ENCODE data around the gene CYTH3.
A peak's percentile ranks its signal among the peaks of the same experiment; 100 is the strongest.
"Not testable (repeated sequence)": the region's sequence is repeated elsewhere in the genome, so short reads cannot be mapped to it uniquely, and the experiment has no call there.

Gene CYTH3

GRCh38 chr7:6229284-6229683 is 43.1 kb downstream of the CYTH3 start:
- DNase-seq (ENCODE audit: low read depth in 2 of 2) = not testable (repeated sequence)

GRCh38 chr7:6228361-6229229 is 43.8 kb downstream of the CYTH3 start:
- no peak for DNase-seq (ENCODE audit: low read depth in 2 of 2)

DNA sequence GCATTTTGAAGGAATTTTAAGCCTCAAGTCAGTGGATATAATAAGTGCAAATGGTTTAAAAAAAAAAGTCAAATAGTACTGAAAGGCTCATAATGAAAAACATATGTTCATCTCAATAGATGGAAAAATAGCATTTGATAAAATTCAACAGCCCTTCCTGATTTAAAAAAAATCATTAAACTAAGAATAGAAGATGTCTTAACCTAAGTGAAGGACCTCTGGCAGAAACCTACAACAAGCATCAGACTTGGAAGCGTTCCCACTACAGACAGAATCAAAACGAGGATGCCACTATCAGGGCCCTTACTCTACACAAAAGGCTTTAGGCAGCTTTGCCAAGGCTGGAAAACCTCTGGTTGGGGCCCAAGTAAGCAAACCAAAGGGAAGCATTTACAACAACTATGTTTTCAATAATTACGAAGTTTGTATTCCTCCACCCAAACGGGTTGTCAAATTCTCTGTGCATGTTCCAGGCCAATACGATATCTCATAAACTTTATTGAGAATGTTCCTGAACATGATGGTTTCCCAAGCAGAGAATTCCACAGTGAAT is 45.1 kb downstream of the CYTH3 start:
- no peak for DNase-seq (ENCODE audit: low read depth in 2 of 2)

- no peak for DNase-seq (ENCODE audit: low read depth in 2 of 2)
These were observed 46.1 kb downstream of the CYTH3 start for GRCh38 chr7:6226194-6226799.

GRCh38 chr7:6223411-6223810 is 49.0 kb downstream of the CYTH3 start:
- DNase-seq (ENCODE audit: low read depth in 2 of 2) = not testable (repeated sequence)

GRCh38 chr7:6223010-6223409 is 49.4 kb downstream of the CYTH3 start:
- DNase-seq (ENCODE audit: low read depth in 2 of 2) = not testable (repeated sequence)

DNA sequence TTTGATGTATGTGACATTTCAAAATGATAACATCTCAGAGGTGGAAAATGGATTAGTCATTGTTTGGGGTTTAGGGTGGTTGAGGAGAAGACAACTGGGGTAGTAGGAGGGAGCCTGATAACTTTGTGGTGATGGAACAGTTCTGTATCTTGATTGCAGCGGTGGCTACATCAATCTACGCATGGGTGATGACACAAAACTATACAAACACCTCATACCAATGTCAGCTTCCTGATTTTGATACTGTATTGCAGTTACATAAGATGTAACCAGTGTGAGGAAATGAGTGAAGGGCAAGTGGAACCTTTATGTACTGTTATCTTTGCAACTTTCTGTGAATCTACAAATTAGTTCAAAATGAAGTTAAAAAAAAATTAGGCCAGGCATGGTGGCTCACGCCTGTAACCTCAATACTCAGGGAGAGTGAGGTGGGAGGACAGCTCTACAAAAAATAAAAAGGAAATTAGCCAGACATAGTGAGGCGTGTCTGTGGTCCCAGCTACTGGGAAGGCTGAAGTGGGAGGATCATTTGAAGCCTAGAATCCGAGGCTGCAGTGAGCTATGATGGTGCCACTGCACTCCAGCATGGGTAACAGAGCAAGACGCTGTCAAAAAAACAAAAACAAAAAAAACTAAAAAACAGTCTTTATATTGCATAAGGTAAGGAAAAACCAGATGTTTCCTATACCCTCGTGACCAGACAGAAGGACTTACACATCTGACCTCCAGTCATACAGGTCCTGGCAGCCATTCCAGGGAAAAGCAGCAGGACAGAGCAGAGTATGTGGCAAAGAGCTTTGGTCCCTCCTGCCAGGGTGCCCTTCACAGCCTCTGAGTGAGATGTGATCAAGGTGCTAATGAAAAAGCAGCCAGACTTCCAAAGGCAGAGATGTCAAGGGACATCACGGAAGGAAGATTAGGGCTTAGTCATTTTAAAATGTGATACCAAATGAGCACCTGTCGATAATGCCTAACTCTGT is 50.8 kb downstream of the CYTH3 start:
- DNase-seq (ENCODE audit: low read depth in 2 of 2) = peak; percentile 16 to 18

DNA sequence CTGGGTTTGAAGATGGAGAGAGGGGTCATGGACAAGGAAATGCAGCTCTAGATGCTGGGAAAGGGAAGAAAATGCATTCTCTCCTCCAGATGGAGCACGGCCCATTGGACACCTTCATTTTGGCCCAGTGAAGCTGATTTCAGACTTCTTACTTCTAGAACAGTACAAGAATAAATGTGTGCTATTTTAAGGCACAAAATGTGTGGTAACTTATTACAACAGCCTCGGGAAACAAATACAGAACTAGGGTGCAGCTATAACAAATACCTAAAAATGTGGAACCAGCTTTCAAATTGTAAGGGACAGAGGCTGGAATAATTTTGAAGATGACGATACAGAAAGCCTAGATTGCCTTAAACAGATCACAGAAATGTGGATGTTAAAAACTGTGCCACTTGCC is 54.1 kb downstream of the CYTH3 start:
- DNase-seq (ENCODE audit: low read depth in 2 of 2) = no peak

DNA sequence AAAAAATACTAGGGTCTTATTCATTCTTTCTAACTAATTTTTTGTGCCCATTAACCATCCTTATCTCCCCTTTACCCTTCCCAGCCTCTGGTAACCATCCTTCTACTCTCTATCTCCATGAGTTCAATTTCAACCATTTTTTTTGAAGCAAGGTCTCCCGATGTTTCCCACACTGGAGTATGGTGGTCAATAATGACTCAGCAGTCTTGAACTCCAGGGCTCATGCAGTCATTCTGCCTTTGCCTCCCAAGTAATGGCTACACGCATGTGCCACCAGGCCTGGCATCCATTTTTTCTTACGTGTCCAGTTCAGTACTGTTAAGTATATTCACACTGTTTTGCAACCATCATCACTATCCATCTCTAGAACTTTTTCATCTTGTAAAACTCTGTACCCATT is 60.4 kb downstream of the CYTH3 start:
- no peak for DNase-seq (ENCODE audit: low read depth in 2 of 2)

DNA sequence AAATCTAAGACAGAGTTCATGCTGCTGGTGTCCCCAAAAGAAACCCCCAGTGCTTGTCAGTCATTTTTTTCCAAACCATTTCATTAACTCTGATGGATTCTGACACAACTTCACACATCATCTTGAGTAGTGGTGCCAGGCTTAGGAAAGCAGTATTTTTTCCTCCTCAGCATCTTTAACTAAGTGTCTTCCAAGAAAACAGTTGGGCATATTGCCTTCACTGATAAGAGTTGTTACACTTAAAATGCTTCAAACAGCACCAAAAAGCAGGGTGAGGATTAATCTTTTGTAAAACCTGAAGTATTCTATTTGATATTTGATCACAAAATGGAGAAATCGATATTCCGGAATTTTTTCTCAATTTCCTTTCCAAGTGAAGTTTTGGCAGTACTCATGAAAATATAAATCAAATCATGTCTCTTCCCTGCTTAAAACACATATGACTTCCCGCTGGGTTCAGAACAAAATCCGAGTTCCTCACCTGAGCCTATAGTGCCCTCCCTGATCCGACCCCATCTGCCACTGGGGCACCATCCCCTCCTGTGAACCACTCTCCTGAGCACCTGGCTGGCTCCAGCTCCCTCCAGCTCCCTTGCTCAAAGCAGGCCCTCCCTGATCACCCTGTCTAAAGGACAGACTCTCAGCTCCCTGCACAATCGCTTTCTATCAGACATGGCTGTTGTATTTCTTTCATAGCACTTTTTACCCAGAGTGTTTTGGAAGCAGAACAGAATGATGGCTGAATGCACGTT is 61.6 kb downstream of the CYTH3 start:
- DNase-seq (ENCODE audit: low read depth in 2 of 2) = no peak

DNA sequence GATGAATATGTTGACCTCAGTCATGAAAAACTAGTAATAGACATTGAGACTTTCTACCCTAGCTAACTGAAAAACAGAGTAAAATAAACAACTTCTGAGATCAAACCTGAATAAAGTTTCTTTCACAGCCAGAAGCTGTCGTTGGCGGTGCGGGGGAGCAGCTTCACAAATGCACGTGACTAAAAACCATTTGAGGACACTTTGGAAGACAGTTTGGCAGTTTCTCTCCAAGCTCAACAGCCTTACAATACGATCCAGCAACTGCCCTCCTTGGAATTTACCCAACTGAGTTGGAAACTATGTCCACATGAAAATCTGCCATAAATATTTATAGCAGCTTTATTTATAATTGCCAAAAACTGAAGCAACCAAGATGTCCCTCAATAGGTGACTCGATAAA is 63.1 kb downstream of the CYTH3 start:
- DNase-seq (ENCODE audit: low read depth in 2 of 2) = no peak

DNA sequence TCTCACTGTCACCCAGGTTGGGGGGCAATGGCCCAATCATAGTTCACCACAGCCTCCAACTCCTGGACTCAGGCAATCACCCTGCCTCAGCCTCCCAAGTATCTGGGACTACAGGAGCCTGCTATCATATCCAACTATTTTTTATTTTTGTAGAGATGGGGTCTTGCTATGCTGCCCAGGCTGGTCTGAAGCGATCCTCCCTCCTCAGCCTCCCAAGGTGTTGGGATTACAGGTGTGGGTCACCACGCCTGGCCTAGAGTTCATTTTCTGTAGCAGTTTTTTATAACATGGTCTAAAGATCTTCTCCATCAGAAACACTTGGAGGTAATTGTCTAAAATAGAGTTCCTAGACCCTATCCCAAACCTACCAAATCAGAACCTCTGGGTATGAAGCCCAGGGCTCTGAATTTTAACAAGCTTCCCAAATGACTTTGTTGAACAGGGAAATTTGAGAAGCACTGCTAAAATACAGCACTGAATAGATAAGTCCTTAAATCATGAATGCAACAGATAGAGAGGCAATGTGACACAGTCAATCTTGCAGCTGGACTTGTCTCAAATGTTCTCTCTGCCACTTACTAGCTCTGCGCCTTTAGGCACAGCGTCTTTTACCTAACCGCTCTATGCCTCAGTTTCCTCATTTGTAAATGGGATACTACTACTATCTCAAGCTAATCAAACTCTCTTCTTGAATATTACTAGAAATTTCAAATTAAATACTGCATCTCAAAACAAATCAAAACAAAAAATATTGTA is 63.7 kb downstream of the CYTH3 start:
- no peak for DNase-seq (ENCODE audit: low read depth in 2 of 2)

GRCh38 chr7:6205971-6206660 is 66.3 kb downstream of the CYTH3 start:
- no peak for DNase-seq (ENCODE audit: low read depth in 2 of 2)

DNA sequence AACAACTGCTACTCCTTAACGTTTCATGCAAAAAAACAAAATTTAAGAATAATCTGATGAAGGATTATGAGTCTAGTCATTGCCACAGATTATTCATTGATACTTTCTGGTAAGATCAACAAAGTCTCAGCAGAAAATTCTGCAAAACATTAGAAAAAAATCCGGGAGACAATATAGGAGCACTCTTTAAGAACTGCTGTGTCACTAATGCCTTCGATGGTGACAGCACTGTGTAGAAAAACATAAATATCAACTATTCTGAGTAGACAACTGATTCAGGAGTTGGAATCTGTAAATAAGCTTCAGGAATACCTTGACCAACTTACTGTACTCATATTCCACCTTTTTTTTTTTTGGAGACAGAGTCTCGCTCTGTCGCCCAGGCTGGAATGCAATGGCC is 69.0 kb downstream of the CYTH3 start:
- DNase-seq (ENCODE audit: low read depth in 2 of 2) = no peak

GRCh38 chr7:6202117-6202516 is 70.3 kb downstream of the CYTH3 start:
- DNase-seq (ENCODE audit: low read depth in 2 of 2) = no peak

GRCh38 chr7:6200971-6201370 is 71.5 kb downstream of the CYTH3 start:
- DNase-seq (ENCODE audit: low read depth in 2 of 2) = no peak

DNA sequence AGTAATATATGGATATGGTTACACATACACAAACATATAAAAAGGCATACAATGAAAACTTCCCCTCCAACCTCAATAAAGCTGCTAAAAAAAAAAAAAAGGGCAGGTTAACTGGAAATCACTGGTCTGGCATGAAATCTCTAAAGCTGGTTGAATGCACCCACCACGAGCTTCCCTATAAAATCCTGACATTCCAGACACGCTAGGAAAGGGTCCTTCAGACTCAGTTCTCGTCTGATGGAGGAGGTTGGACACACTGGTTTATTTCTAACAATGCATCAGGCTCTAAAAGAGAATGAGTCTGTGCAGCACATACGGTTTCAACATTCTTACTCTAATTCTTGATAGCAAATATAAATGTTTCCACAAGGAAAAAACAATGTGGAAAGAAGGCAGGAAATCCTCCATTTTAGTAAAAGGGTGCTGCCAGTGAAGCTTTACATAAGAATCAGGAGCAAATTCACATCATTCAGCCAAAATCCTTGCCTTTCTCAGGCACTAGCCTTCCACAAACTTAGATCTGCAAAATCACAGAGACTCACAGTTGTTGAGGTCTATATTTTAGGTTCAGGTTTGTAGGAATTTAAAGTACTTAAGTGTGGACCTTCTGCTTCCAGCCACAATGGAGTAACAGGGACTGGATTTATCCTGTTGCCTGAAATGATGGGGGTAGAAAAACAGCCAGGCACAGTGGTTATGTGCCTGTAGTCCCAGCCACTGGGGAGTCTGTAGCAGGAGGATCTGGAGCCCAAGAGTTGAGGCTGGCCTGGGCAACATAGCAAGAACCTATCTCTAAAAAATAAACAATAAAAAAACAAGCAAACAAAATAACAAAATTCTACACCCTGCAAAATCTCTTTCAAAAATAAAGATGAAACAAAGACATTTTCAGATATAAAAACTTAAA is 73.5 kb downstream of the CYTH3 start:
- no peak for DNase-seq (ENCODE audit: low read depth in 2 of 2)

DNA sequence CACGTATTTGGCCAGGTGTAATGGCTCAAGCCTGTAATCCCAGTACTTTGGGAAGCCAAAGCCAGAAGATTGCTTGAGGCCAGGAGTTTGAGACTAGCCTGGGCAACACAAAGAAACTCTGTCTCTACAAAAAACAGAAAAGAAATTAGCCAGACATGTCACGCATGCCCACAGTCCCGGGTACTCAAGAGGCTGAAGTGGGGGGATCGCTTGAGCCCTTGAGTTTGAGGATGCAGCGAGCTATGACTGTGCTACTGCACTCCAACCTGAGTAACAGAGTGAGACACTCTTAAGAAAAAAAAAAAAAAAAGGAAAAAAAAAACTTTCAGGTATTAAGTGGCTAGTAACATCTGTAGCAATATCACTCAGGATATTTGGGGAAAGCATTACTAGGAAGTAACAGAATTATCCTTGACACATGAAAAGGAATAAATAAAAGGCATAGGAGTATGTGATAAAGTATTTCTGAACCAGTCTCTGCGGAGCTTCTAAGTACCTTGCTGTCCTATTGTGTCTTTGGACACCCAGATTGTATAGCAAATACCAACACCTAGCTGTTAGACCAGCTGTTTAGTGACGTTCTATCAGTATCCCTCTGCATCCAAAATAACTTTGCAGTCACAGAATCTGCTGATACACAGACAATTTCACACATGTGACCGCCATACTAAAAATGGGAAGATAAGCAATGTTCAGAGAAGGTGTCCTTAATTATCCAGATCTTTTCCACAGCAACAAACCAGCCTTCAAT is 74.4 kb downstream of the CYTH3 start:
- DNase-seq (ENCODE audit: low read depth in 2 of 2) = no peak

Data from stimulated activated CD4-positive, alpha-beta T cell treated with anti-CD3 and anti-CD28 coated beads, Interleukin-12 subunit alpha, Interleukin-12 subunit beta, amount 100 ng/mL, for 24 hours (primary cell).